Ovary (tissue), 3 donors: Measurements from ENCODE around the gene MTFR1L.

ENCODE experiments used
- EP300 ChIP-seq: sonication (generic); formaldehyde crosslinking; IDR thresholded peaks from one replicate; pipeline ENCODE4 v1.6.1; 2017; ENCODE audit warnings: antibody characterized with exemption
- TF ChIP-seq, protein P1 (sequence below), 3 donors: fragments of 450-650 bp in 2 of 3; fragments of 200-600 bp in 1 of 3; IDR thresholded peaks; one replicate each; pipeline versions ENCODE4 v1.5.1 to v1.8.0; 2016 to 2022; ENCODE audit warnings: antibody characterized with exemption in 3 of 3, mild to moderate bottlenecking in 1 of 3
- donor health status: DM: no; HTN: no; CAD: no.

DNA sequence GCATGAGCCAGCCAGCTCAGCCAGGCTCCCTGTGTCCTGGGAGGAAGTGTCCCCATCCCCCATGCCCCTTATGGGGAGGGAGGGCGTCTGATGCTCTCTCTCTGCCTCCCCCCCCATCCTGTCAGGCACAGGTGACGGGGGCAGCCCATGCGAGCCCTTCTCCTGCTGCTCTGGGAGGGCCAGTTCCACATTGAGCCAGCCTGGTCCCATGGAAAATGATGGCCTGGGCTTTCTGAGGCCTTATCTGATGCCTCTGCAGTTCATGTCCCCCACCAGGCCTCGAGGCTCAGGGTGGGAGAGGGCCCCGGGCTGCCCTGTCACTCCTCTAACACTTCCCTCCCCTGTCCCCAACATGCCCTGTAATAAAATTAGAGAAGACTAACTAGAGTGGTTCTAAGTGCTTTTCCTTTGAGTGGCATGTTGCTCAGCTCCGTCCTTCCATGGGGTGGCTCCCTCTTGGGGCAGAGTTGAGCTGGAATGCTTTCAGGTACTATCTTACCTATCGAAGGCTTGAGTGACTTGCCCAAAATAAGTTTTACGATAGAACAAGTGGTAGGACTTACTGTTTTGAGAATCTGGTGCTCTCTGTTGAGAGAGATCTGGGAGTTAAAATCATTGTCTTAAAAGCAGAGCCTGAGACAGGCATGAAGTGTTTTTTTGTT lies 1.8 kb upstream of the MTFR1L start:
- TF ChIP-seq, protein P1, sequence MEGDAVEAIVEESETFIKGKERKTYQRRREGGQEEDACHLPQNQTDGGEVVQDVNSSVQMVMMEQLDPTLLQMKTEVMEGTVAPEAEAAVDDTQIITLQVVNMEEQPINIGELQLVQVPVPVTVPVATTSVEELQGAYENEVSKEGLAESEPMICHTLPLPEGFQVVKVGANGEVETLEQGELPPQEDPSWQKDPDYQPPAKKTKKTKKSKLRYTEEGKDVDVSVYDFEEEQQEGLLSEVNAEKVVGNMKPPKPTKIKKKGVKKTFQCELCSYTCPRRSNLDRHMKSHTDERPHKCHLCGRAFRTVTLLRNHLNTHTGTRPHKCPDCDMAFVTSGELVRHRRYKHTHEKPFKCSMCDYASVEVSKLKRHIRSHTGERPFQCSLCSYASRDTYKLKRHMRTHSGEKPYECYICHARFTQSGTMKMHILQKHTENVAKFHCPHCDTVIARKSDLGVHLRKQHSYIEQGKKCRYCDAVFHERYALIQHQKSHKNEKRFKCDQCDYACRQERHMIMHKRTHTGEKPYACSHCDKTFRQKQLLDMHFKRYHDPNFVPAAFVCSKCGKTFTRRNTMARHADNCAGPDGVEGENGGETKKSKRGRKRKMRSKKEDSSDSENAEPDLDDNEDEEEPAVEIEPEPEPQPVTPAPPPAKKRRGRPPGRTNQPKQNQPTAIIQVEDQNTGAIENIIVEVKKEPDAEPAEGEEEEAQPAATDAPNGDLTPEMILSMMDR (IDR thresholded peaks at IDR 0.05), result no peak
- no peak for TF ChIP-seq EP300
